ACC112 (cell line): ENCODE data around the gene LIN28B.
A peak's percentile ranks its signal among the peaks of the same experiment; 100 is the strongest.

Source experiments
- H2AFZ ChIP-seq: fragments of 200-600 bp; sonication (generic); one replicate; pipeline ENCODE4 v1.6.0; 2017; ENCODE audit warnings: antibody characterized with exemption, low read length; ENCODE audit not compliant: unreplicated experiment
- H3K27ac ChIP-seq: fragments of 200-600 bp; sonication (generic); 2 replicates; pipeline ENCODE4 v1.5.1; 2014; ENCODE audit warnings: low read depth, mild to moderate bottlenecking, antibody characterized with exemption, low read length, moderate library complexity
- H3K27me3 ChIP-seq: fragments of 200-600 bp; sonication (generic); 2 replicates; pipeline ENCODE4 v1.6.1; 2014; ENCODE audit warnings: mild to moderate bottlenecking, antibody characterized with exemption, low read length, moderate library complexity, mixed read lengths; ENCODE audit not compliant: insufficient read depth
- H3K36me3 ChIP-seq: fragments of 200-600 bp; sonication (generic); 2 replicates; pipeline ENCODE4 v1.6.1; 2016; ENCODE audit warnings: mild to moderate bottlenecking, antibody characterized with exemption, low read length, moderate library complexity, mixed read lengths; ENCODE audit not compliant: insufficient read depth
- H3K4me1 ChIP-seq: fragments of 200-600 bp; sonication (generic); one replicate; pipeline ENCODE4 v1.6.1; 2016; ENCODE audit warnings: low read length, mixed read lengths; ENCODE audit not compliant: insufficient read depth, unreplicated experiment, control insufficient read depth
- H3K4me3 ChIP-seq: fragments of 200-600 bp; sonication (generic); 2 replicates; pipeline ENCODE4 v1.5.1; 2014; ENCODE audit warnings: mild to moderate bottlenecking, low read depth, low read length
- H3K79me2 ChIP-seq: fragments of 200-600 bp; sonication (generic); one replicate; pipeline ENCODE4 v1.6.0; 2016; ENCODE audit warnings: low read length; ENCODE audit not compliant: control insufficient read depth, unreplicated experiment, insufficient read depth

LIN28B gene

DNA sequence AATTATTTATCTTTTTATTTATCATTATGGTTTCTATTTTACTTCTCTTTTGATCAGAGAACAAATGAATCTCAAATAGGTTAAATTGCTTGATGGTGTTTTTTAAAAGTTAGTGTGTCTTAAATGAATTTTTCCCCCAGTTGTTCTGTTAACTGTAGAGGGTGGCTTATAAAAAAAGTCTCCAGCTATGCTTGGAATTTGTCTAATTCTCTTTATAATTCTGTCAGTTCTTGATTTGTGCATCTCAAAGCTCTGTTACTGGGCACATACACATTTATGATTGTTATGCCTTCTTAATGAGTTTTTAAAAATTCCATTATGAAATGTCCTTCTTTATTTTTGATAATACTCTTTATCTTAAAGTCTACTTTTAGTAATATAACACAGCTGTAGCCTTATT lies 58.0 kb downstream of the LIN28B start:
- Histone ChIP-seq H3K27ac (no peak overlapping the region), H3K79me2 (no peaks in the 10 kb centered on the region), H3K4me3 (no peak overlapping the region), H3K27me3 (no peaks in the 10 kb centered on the region), H3K4me1 (peaks cover 12% of the 10 kb centered on the region), H2AFZ (peak overlapping the region; percentile 43), H3K36me3 (no peaks in the 10 kb centered on the region)

DNA sequence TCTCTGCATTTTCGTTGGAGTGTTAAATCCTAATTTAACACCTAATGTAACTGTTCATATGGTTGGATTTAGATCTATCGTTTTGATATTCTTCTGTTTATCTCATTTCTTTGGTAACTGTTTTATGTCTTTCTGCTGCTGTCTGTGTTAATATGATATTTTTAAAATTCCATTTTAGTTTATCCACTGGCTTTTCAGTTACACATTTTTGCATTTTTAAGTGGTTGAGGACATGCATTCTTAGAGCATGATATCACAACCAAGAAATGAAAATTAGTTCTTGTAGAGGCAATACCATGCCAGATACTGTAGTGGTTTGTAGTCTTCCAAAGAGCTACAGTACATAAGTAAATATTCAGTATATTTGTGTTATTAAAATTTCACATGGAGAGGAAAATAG lies 58.6 kb downstream of the LIN28B start:
- Histone ChIP-seq H3K27ac (no peak overlapping the region), H2AFZ (peak overlapping the region; percentile 43), H3K4me3 (no peak overlapping the region), H3K27me3 (no peaks in the 10 kb centered on the region), H3K36me3 (no peaks in the 10 kb centered on the region), H3K4me1 (peaks cover 12% of the 10 kb centered on the region), H3K79me2 (no peaks in the 10 kb centered on the region)

DNA sequence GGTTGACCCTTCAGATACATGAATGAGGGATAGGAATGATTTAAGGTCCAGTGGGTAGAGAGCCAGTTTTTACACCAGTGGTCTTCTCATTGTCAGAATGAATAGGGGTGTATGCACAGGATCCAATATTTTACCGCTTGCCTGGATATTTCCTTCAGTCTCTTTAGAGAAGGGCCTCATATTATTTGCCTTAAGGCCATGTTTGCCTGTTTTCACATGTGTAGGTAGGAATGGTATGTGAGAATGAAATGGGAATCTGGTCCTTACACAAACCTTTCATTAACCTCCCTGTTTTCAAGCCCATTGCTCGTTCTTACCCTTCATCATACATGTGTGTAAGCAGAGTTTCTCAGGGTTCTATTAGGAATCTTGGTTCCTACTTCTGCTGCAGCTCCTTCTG lies 62.4 kb downstream of the LIN28B start:
- H3K4me3 ChIP-seq, result no peak overlapping the region
- H3K4me1 ChIP-seq, result peaks cover 12% of the 10 kb centered on the region
- H3K27ac ChIP-seq, result no peak overlapping the region
- no peaks in the 10 kb centered on the region for H3K27me3 ChIP-seq
- no peak overlapping the region for H2AFZ ChIP-seq
- no peaks in the 10 kb centered on the region for H3K79me2 ChIP-seq
- no peaks in the 10 kb centered on the region for H3K36me3 ChIP-seq

DNA sequence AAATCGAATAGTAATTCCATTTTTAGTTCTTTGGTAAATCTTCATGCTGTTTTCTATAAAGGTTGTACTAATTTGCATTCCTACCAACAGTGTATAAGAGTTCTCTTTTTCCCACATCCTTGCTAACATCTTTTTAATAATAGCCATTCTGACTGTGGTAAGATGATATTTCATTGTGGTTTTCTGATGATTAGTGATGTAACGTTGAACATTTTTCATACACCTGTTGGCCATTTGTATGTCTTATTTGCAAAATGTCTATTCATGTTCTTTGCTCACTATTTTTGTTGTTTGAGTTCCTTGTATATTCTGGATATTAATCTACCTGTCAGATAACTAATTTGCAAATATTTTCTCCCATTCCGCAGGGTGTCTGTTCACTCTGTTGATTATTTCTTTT lies 64.5 kb downstream of the LIN28B start:
- no peak overlapping the region for H3K27ac ChIP-seq
- H3K4me1 ChIP-seq, result peaks cover 4% of the 10 kb centered on the region
- no peaks in the 10 kb centered on the region for H3K36me3 ChIP-seq
- no peak overlapping the region for H3K4me3 ChIP-seq
- no peak overlapping the region for H2AFZ ChIP-seq
- no peaks in the 10 kb centered on the region for H3K79me2 ChIP-seq
- H3K27me3 ChIP-seq, result no peaks in the 10 kb centered on the region

DNA sequence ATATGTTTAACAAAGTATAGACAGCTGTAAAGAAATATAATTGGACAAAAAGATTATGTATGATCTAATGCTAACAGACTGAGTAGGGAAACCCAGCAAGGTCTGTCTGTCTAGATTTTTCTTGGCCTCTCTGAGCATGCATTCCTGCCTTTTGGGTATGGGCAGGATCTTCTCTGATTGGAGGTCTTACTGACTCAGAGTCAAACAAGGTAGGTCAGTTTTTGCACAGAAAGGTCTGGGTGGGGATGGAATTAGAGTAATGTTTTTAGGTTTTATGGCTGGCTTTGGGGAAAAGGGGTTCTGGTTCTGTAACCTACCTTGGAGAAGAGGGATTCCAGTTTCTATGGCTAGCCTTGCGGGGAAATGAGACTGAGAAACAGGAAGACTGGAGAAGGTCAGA lies 65.5 kb downstream of the LIN28B start:
- H3K27ac ChIP-seq, result no peak overlapping the region
- H3K27me3 ChIP-seq, result no peaks in the 10 kb centered on the region
- peaks cover 4% of the 10 kb centered on the region for H3K4me1 ChIP-seq
- H3K36me3 ChIP-seq, result no peaks in the 10 kb centered on the region
- no peak overlapping the region for H2AFZ ChIP-seq
- no peak overlapping the region for H3K4me3 ChIP-seq
- no peaks in the 10 kb centered on the region for H3K79me2 ChIP-seq

DNA sequence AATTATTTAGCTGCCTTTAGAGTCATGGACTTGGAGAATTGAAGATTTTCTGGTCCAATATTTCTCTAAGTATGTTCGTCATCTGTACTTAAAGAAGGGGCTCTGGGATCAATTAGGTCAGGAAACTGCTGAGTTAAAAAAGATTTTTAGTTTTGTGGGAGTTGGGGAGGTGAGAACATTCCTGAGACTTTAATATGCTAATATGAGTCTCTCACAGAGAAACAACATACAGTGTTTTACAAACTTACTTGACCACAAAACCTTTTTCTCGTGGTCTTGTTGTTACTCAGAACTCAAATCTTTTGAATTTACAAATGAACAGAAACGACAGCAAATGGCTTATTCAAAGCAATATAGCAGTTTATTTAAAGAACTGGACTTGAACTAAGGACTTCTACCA lies 67.9 kb downstream of the LIN28B start:
- Histone ChIP-seq H3K36me3 (no peaks in the 10 kb centered on the region), H3K4me1 (peaks cover 4% of the 10 kb centered on the region), H3K4me3 (no peak overlapping the region), H3K27me3 (no peaks in the 10 kb centered on the region), H3K27ac (no peak overlapping the region), H2AFZ (peak overlapping the region; percentile 80), H3K79me2 (no peaks in the 10 kb centered on the region)

DNA sequence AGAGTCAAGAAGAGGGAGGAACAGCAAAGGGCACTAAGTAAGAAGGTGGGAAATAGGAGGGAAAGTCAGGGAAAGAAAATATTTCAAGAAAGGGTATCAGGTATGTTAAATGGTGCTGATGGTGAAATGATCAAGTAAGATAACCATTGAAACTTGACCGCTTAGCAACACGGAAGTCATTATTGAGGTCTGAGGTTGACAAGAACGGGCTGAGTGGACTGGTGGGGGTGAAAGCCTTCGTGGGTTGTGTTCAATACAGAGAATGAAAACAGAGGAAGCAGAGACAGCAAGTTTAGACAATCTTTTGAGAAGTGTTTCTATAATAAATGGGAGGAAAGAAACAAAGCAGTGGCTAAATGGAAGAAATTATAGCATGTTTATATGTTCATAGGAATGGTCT lies 72.0 kb downstream of the LIN28B start:
- no peaks in the 10 kb centered on the region for H3K36me3 ChIP-seq
- no peak overlapping the region for H3K27ac ChIP-seq
- H3K4me1 ChIP-seq, result peaks cover 5% of the 10 kb centered on the region
- H3K79me2 ChIP-seq, result no peaks in the 10 kb centered on the region
- no peak overlapping the region for H2AFZ ChIP-seq
- no peak overlapping the region for H3K4me3 ChIP-seq
- H3K27me3 ChIP-seq, result no peaks in the 10 kb centered on the region

DNA sequence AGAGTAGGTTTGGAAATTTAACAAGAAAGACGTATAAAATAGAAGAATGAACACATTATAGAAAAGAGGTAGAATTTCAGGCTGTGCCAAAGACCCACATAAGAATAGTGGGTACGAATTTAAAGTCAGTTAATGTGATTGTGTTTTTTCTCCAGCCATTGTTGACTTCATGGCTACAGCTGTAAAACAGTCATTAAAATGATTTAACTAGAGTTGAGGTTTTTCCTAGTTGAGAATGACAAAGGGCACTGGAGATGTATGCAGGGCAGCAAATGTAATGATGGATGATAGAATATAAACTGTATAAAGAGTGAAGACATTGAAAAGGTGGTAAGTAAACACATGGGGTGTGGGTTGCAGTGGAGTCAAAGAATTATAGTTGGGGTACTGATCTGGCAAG lies 72.7 kb downstream of the LIN28B start:
- Histone ChIP-seq H3K79me2 (no peaks in the 10 kb centered on the region), H2AFZ (no peak overlapping the region)

DNA sequence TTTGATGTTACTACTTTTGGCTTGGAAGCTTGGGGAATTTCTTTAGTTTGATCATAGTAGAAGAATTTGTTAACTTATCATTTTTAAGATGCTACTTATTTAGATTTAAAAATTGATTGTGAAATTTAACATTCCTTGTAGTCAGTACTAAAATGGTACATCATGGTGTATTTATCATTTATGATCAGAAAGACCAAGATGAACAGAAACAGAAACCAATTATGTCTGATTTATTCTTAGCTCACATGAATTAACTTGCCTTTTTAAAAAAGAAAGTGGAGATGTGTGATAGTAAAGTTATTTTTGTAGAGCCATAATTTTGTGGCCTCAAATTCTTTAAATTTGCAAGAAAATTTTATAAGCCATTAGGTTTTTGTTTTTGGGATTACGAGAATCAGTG lies 77.6 kb downstream of the LIN28B start:
- Histone ChIP-seq H3K36me3 (no peaks in the 10 kb centered on the region), H3K79me2 (no peaks in the 10 kb centered on the region), H3K27me3 (no peaks in the 10 kb centered on the region), H3K4me1 (peaks cover 6% of the 10 kb centered on the region), H3K4me3 (peak overlapping the region; percentile 39), H2AFZ (peak overlapping the region; percentile 77), H3K27ac (no peak overlapping the region)

More for the DNA sequence above, 72.7 kb downstream of the LIN28B start:
- H3K4me3 ChIP-seq, result no peak overlapping the region
- peaks cover 10% of the 10 kb centered on the region for H3K4me1 ChIP-seq
- no peaks in the 10 kb centered on the region for H3K27me3 ChIP-seq
- no peak overlapping the region for H3K27ac ChIP-seq
- no peaks in the 10 kb centered on the region for H3K36me3 ChIP-seq

DNA sequence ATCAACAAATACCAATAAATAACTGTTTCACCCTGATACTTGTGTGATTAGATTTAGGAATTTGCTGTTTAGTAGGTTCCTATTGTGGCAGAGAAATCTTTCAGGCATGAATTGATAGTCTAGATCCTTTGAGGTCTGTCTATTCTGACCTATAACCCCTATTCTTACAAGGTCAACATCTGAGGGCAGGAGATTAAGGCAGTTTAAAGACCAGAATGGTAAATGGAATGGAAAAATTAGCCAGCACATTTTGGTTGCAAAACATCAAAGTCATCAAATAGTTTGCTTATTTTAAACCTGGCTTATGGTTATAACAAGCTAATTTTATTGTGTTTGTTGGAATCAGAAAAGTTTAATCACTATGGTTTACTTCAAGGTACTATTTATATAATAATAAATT lies 78.4 kb downstream of the LIN28B start:
- H3K79me2 ChIP-seq, result no peaks in the 10 kb centered on the region
- no peak overlapping the region for H2AFZ ChIP-seq
- no peak overlapping the region for H3K4me3 ChIP-seq
- peaks cover 6% of the 10 kb centered on the region for H3K4me1 ChIP-seq
- H3K27ac ChIP-seq, result no peak overlapping the region
- H3K27me3 ChIP-seq, result no peaks in the 10 kb centered on the region
- no peaks in the 10 kb centered on the region for H3K36me3 ChIP-seq

DNA sequence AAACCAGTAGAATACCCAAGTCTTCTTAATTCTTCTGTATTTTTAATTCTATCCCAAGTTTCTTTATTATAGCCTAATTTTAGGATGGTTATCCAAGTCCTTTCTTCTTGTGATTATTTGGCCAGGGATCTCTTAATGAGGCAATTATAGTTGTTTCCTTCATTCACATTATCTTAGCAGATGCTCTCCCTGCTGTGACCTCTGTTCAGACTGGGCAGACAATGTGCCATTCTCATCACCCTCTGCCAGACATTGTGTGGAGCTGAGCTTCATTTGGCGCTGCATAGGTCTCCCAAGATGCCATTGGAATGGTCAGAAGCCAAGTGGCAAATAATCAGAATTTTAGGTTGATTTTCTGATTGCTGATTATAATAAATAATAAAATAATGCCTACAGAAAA lies 79.4 kb downstream of the LIN28B start:
- Histone ChIP-seq H3K27ac (no peak overlapping the region), H2AFZ (no peak overlapping the region), H3K4me3 (no peak overlapping the region), H3K79me2 (no peaks in the 10 kb centered on the region), H3K36me3 (no peaks in the 10 kb centered on the region), H3K4me1 (peaks cover 6% of the 10 kb centered on the region), H3K27me3 (no peaks in the 10 kb centered on the region)
